H1 (cell line): Measurements from ENCODE around the gene RPS27. TPM values are rescaled to one million over a fixed set of nuclear protein-coding genes. Genes with fewer than 3 reads are reported as not detected.

ENCODE experiments used
- YY1 ChIP-seq: IDR thresholded peaks from 2 replicates; pipeline ENCODE4 v1.6.1; 2011; ENCODE audit warnings: low read depth, mild to moderate bottlenecking, low read length
- polyA plus RNA-seq, 7 experiments: library from polyadenylated mRNA; depleted of rRNA in 3 of 7; stranded (reverse) in 5 of 7; unstranded in 2 of 7; fragments of >200 nt in 5 of 7; fragments of 200-250 nt in 2 of 7; gene quantifications; 1 replicate in 5 of 7; 2 replicates in 1 of 7; 4 replicates in 1 of 7; pipeline versions ENCODE4 v1.2.1 to v1.2.3, GENCODE V29; 2011 to 2013; ENCODE audit warnings: missing spikeins in 2 of 7, mixed read lengths in 2 of 7
- total RNA-seq: library from RNA; stranded (reverse); fragmentation: NEBNext Ultra II Directional; extraction: Animal tissue kit (Norgen Biotek cat#: 25700); gene quantifications from 2 replicates; pipeline ENCODE4 v1.2.1, GENCODE V29; 2021
- TF ChIP-seq, protein P1 (sequence below): fragments of 300-600 bp; sonication (generic); IDR thresholded peaks from 2 replicates; pipeline ENCODE4 v1.7.1; 2012; ENCODE audit warnings: low read length, moderate library complexity, mild to moderate bottlenecking, inconsistent platforms; ENCODE audit not compliant: insufficient replicate concordance

The RPS27 gene
- total and polyA plus RNA-seq, 2 of the 8 experiments (the other 6 are each of a cell fraction or from before 2014, with no cell fraction given): 1,810 to 3,155 TPM

- TF ChIP-seq, protein P1, sequence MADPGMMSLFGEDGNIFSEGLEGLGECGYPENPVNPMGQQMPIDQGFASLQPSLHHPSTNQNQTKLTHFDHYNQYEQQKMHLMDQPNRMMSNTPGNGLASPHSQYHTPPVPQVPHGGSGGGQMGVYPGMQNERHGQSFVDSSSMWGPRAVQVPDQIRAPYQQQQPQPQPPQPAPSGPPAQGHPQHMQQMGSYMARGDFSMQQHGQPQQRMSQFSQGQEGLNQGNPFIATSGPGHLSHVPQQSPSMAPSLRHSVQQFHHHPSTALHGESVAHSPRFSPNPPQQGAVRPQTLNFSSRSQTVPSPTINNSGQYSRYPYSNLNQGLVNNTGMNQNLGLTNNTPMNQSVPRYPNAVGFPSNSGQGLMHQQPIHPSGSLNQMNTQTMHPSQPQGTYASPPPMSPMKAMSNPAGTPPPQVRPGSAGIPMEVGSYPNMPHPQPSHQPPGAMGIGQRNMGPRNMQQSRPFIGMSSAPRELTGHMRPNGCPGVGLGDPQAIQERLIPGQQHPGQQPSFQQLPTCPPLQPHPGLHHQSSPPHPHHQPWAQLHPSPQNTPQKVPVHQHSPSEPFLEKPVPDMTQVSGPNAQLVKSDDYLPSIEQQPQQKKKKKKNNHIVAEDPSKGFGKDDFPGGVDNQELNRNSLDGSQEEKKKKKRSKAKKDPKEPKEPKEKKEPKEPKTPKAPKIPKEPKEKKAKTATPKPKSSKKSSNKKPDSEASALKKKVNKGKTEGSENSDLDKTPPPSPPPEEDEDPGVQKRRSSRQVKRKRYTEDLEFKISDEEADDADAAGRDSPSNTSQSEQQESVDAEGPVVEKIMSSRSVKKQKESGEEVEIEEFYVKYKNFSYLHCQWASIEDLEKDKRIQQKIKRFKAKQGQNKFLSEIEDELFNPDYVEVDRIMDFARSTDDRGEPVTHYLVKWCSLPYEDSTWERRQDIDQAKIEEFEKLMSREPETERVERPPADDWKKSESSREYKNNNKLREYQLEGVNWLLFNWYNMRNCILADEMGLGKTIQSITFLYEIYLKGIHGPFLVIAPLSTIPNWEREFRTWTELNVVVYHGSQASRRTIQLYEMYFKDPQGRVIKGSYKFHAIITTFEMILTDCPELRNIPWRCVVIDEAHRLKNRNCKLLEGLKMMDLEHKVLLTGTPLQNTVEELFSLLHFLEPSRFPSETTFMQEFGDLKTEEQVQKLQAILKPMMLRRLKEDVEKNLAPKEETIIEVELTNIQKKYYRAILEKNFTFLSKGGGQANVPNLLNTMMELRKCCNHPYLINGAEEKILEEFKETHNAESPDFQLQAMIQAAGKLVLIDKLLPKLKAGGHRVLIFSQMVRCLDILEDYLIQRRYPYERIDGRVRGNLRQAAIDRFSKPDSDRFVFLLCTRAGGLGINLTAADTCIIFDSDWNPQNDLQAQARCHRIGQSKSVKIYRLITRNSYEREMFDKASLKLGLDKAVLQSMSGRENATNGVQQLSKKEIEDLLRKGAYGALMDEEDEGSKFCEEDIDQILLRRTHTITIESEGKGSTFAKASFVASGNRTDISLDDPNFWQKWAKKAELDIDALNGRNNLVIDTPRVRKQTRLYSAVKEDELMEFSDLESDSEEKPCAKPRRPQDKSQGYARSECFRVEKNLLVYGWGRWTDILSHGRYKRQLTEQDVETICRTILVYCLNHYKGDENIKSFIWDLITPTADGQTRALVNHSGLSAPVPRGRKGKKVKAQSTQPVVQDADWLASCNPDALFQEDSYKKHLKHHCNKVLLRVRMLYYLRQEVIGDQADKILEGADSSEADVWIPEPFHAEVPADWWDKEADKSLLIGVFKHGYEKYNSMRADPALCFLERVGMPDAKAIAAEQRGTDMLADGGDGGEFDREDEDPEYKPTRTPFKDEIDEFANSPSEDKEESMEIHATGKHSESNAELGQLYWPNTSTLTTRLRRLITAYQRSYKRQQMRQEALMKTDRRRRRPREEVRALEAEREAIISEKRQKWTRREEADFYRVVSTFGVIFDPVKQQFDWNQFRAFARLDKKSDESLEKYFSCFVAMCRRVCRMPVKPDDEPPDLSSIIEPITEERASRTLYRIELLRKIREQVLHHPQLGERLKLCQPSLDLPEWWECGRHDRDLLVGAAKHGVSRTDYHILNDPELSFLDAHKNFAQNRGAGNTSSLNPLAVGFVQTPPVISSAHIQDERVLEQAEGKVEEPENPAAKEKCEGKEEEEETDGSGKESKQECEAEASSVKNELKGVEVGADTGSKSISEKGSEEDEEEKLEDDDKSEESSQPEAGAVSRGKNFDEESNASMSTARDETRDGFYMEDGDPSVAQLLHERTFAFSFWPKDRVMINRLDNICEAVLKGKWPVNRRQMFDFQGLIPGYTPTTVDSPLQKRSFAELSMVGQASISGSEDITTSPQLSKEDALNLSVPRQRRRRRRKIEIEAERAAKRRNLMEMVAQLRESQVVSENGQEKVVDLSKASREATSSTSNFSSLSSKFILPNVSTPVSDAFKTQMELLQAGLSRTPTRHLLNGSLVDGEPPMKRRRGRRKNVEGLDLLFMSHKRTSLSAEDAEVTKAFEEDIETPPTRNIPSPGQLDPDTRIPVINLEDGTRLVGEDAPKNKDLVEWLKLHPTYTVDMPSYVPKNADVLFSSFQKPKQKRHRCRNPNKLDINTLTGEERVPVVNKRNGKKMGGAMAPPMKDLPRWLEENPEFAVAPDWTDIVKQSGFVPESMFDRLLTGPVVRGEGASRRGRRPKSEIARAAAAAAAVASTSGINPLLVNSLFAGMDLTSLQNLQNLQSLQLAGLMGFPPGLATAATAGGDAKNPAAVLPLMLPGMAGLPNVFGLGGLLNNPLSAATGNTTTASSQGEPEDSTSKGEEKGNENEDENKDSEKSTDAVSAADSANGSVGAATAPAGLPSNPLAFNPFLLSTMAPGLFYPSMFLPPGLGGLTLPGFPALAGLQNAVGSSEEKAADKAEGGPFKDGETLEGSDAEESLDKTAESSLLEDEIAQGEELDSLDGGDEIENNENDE: no peak
- TF ChIP-seq YY1: no peak
These were observed 36.6 kb upstream of the RPS27 start (continued) for GRCh38 chr1:153953859-153954365.
